WTC11 (cell line): Measurements from ENCODE around the gene ACO2. TPM values are rescaled to one million over a fixed set of nuclear protein-coding genes. Genes with fewer than 3 reads are reported as not detected.
A peak's percentile ranks its signal among the peaks of the same experiment; 100 is the strongest.

Source experiments
- ATF1 ChIP-seq: sonication (generic); formaldehyde crosslinking; IDR thresholded peaks from 2 replicates; pipeline ENCODE4 v1.8.1; 2023; ENCODE audit warnings: mild to moderate bottlenecking, moderate library complexity, missing genetic modification reagents
- CREB1 ChIP-seq: sonication (generic); formaldehyde crosslinking; IDR thresholded peaks from 2 replicates; pipeline ENCODE4 v1.8.0; 2023; ENCODE audit warnings: mild to moderate bottlenecking, missing genetic modification reagents
- FOXK1 ChIP-seq: sonication (generic); formaldehyde crosslinking; IDR thresholded peaks from 2 replicates; pipeline ENCODE4 v1.8.0; 2022; ENCODE audit warnings: mild to moderate bottlenecking, moderate library complexity, missing genetic modification reagents
- GTF2I ChIP-seq: fragments of 250-450 bp; sonication (Bioruptor Pico); conservative IDR thresholded peaks from 2 replicates; pipeline ENCODE4 v1.4.0; 2021; ENCODE audit warnings: mild to moderate bottlenecking
- JUN ChIP-seq: sonication (generic); formaldehyde crosslinking; IDR thresholded peaks from 2 replicates; pipeline ENCODE4 v1.8.0; 2023; ENCODE audit warnings: mild to moderate bottlenecking, missing genetic modification reagents
- NFATC4 ChIP-seq: fragments of 250-450 bp; sonication (Bioruptor Pico); IDR thresholded peaks from 2 replicates; pipeline ENCODE4 v1.9.0; 2021; ENCODE audit warnings: mild to moderate bottlenecking
- NFE2L1 ChIP-seq: sonication (generic); formaldehyde crosslinking; IDR thresholded peaks from 2 replicates; pipeline ENCODE4 v1.8.1; 2023; ENCODE audit warnings: missing genetic modification reagents
- NR1H2 ChIP-seq: sonication (generic); formaldehyde crosslinking; IDR thresholded peaks from 2 replicates; pipeline ENCODE4 v1.9.0; 2021; ENCODE audit warnings: mild to moderate bottlenecking, moderate library complexity, missing genetic modification reagents
- NR3C1 ChIP-seq: sonication (generic); formaldehyde crosslinking; conservative IDR thresholded peaks from 2 replicates; pipeline ENCODE4 v1.8.1; 2023; ENCODE audit warnings: low read depth, mild to moderate bottlenecking, missing genetic modification reagents
- TEAD4 ChIP-seq: sonication (generic); formaldehyde crosslinking; IDR thresholded peaks from 2 replicates; pipeline ENCODE4 v1.8.0; 2022; ENCODE audit warnings: mild to moderate bottlenecking, missing genetic modification reagents
- total RNA-seq: library from RNA; stranded (reverse); gene quantifications from 3 replicates; pipeline ENCODE4 v1.2.3, GENCODE V29; 2021
- TF ChIP-seq, protein P1 (sequence below): sonication (generic); formaldehyde crosslinking; IDR thresholded peaks from 2 replicates; pipeline ENCODE4 v1.8.0; 2023; ENCODE audit warnings: missing genetic modification reagents
- TF ChIP-seq, protein P2 (sequence below): sonication (generic); formaldehyde crosslinking; IDR thresholded peaks from 2 replicates; pipeline ENCODE4 v1.8.1; 2023; ENCODE audit warnings: mild to moderate bottlenecking, missing genetic modification reagents, borderline replicate concordance
- TF ChIP-seq, protein P3 (sequence below): sonication (generic); formaldehyde crosslinking; IDR thresholded peaks from 2 replicates; pipeline ENCODE4 v1.8.0; 2022; ENCODE audit warnings: mild to moderate bottlenecking, missing genetic modification reagents
- TF ChIP-seq, protein P4 (sequence below): sonication (generic); formaldehyde crosslinking; IDR thresholded peaks from 2 replicates; pipeline ENCODE4 v1.8.1; 2022; ENCODE audit warnings: missing genetic modification reagents, borderline replicate concordance
- TF ChIP-seq, protein P5 (sequence below): sonication (generic); formaldehyde crosslinking; IDR thresholded peaks from 2 replicates; pipeline ENCODE4 v1.8.1; 2022; ENCODE audit warnings: low read depth, missing genetic modification reagents, borderline replicate concordance
- TF ChIP-seq, protein P6 (sequence below): sonication (generic); formaldehyde crosslinking; IDR thresholded peaks from 2 replicates; pipeline ENCODE4 v1.8.1; 2022; ENCODE audit warnings: mild to moderate bottlenecking, missing genetic modification reagents, moderate library complexity, borderline replicate concordance
- TF ChIP-seq, protein P7 (sequence below): sonication (generic); formaldehyde crosslinking; IDR thresholded peaks from 2 replicates; pipeline ENCODE4 v1.8.0; 2023; ENCODE audit warnings: missing genetic modification reagents, mild to moderate bottlenecking, borderline replicate concordance

The ACO2 gene
- total RNA-seq, 1 experiment from 2014 or later: 104 TPM

DNA sequence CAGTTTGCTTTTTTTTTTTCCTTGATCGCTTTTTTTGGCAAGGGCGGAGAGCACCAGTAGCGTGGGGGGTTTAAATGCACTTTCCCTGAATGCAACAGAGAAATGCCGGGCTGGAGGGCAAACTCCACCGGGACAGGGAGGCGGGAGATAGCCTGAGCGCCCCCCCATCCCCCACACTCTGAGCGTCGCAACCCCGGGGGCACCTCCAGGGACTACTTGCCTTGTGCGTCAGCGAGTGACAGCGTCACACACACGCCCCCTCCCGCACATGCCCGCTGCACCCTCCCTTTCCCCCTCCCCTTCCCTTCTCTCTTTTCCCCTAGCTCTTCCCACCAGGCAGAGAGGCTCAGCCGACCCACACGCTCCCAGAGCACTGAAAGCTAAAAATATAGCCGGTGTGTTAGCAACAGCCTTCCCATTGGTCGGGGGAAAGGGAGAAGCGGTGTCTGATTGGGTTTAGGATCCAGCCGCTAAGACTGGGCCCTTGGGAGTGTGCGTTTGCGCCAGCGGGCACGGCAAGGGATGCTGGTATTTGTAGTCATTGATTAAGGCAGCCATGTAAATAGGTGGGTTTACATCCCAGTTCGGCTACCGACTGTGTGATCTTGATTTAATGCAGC lies 20.6 kb upstream of the ACO2 start (continued):
- TF ChIP-seq, protein P1, sequence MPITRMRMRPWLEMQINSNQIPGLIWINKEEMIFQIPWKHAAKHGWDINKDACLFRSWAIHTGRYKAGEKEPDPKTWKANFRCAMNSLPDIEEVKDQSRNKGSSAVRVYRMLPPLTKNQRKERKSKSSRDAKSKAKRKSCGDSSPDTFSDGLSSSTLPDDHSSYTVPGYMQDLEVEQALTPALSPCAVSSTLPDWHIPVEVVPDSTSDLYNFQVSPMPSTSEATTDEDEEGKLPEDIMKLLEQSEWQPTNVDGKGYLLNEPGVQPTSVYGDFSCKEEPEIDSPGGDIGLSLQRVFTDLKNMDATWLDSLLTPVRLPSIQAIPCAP (CRISPR knock-in tag): 0 out of 2 replicates have a peak, but pooled peaks have one; percentile 43
- TF ChIP-seq, protein P2, sequence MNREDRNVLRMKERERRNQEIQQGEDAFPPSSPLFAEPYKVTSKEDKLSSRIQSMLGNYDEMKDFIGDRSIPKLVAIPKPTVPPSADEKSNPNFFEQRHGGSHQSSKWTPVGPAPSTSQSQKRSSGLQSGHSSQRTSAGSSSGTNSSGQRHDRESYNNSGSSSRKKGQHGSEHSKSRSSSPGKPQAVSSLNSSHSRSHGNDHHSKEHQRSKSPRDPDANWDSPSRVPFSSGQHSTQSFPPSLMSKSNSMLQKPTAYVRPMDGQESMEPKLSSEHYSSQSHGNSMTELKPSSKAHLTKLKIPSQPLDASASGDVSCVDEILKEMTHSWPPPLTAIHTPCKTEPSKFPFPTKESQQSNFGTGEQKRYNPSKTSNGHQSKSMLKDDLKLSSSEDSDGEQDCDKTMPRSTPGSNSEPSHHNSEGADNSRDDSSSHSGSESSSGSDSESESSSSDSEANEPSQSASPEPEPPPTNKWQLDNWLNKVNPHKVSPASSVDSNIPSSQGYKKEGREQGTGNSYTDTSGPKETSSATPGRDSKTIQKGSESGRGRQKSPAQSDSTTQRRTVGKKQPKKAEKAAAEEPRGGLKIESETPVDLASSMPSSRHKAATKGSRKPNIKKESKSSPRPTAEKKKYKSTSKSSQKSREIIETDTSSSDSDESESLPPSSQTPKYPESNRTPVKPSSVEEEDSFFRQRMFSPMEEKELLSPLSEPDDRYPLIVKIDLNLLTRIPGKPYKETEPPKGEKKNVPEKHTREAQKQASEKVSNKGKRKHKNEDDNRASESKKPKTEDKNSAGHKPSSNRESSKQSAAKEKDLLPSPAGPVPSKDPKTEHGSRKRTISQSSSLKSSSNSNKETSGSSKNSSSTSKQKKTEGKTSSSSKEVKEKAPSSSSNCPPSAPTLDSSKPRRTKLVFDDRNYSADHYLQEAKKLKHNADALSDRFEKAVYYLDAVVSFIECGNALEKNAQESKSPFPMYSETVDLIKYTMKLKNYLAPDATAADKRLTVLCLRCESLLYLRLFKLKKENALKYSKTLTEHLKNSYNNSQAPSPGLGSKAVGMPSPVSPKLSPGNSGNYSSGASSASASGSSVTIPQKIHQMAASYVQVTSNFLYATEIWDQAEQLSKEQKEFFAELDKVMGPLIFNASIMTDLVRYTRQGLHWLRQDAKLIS (CRISPR knock-in tag): no peak
- TF ChIP-seq FOXK1 (CRISPR knock-in tag): peak; percentile 40; the same call in 1 of the 2 replicates
- TF ChIP-seq, protein P3, sequence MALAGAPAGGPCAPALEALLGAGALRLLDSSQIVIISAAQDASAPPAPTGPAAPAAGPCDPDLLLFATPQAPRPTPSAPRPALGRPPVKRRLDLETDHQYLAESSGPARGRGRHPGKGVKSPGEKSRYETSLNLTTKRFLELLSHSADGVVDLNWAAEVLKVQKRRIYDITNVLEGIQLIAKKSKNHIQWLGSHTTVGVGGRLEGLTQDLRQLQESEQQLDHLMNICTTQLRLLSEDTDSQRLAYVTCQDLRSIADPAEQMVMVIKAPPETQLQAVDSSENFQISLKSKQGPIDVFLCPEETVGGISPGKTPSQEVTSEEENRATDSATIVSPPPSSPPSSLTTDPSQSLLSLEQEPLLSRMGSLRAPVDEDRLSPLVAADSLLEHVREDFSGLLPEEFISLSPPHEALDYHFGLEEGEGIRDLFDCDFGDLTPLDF: no peak
- TF ChIP-seq ATF1: no peak
- no peak for TF ChIP-seq GTF2I
- TF ChIP-seq CREB1 (CRISPR knock-in tag): no peak
- TF ChIP-seq, protein P4, sequence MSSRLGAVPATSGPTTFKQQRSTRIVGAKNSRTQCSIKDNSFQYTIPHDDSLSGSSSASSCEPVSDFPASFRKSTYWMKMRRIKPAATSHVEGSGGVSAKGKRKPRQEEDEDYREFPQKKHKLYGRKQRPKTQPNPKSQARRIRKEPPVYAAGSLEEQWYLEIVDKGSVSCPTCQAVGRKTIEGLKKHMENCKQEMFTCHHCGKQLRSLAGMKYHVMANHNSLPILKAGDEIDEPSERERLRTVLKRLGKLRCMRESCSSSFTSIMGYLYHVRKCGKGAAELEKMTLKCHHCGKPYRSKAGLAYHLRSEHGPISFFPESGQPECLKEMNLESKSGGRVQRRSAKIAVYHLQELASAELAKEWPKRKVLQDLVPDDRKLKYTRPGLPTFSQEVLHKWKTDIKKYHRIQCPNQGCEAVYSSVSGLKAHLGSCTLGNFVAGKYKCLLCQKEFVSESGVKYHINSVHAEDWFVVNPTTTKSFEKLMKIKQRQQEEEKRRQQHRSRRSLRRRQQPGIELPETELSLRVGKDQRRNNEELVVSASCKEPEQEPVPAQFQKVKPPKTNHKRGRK (CRISPR knock-in tag): no peak
- TF ChIP-seq NR3C1 (CRISPR knock-in tag): no peak
- TF ChIP-seq, protein P5, sequence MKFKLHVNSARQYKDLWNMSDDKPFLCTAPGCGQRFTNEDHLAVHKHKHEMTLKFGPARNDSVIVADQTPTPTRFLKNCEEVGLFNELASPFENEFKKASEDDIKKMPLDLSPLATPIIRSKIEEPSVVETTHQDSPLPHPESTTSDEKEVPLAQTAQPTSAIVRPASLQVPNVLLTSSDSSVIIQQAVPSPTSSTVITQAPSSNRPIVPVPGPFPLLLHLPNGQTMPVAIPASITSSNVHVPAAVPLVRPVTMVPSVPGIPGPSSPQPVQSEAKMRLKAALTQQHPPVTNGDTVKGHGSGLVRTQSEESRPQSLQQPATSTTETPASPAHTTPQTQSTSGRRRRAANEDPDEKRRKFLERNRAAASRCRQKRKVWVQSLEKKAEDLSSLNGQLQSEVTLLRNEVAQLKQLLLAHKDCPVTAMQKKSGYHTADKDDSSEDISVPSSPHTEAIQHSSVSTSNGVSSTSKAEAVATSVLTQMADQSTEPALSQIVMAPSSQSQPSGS: no peak
- TF ChIP-seq NFATC4 (CRISPR knock-in tag): no peak
- TF ChIP-seq TEAD4 (CRISPR knock-in tag): no peak
- no peak for TF ChIP-seq JUN
- TF ChIP-seq NFE2L1 (CRISPR knock-in tag): peak; percentile 28; the same call in 1 of the 2 replicates
- no peak for TF ChIP-seq NR1H2
- TF ChIP-seq, protein P6, sequence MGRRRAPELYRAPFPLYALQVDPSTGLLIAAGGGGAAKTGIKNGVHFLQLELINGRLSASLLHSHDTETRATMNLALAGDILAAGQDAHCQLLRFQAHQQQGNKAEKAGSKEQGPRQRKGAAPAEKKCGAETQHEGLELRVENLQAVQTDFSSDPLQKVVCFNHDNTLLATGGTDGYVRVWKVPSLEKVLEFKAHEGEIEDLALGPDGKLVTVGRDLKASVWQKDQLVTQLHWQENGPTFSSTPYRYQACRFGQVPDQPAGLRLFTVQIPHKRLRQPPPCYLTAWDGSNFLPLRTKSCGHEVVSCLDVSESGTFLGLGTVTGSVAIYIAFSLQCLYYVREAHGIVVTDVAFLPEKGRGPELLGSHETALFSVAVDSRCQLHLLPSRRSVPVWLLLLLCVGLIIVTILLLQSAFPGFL: no peak
- TF ChIP-seq, protein P7, sequence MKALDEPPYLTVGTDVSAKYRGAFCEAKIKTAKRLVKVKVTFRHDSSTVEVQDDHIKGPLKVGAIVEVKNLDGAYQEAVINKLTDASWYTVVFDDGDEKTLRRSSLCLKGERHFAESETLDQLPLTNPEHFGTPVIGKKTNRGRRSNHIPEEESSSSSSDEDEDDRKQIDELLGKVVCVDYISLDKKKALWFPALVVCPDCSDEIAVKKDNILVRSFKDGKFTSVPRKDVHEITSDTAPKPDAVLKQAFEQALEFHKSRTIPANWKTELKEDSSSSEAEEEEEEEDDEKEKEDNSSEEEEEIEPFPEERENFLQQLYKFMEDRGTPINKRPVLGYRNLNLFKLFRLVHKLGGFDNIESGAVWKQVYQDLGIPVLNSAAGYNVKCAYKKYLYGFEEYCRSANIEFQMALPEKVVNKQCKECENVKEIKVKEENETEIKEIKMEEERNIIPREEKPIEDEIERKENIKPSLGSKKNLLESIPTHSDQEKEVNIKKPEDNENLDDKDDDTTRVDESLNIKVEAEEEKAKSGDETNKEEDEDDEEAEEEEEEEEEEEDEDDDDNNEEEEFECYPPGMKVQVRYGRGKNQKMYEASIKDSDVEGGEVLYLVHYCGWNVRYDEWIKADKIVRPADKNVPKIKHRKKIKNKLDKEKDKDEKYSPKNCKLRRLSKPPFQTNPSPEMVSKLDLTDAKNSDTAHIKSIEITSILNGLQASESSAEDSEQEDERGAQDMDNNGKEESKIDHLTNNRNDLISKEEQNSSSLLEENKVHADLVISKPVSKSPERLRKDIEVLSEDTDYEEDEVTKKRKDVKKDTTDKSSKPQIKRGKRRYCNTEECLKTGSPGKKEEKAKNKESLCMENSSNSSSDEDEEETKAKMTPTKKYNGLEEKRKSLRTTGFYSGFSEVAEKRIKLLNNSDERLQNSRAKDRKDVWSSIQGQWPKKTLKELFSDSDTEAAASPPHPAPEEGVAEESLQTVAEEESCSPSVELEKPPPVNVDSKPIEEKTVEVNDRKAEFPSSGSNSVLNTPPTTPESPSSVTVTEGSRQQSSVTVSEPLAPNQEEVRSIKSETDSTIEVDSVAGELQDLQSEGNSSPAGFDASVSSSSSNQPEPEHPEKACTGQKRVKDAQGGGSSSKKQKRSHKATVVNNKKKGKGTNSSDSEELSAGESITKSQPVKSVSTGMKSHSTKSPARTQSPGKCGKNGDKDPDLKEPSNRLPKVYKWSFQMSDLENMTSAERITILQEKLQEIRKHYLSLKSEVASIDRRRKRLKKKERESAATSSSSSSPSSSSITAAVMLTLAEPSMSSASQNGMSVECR: no peak
- TF ChIP-seq, all 79 proteins: peak for 13
